HepG2 (cell line): Measurements from ENCODE around the gene ACTA2. TPM values are rescaled to one million over a fixed set of nuclear protein-coding genes. Genes with fewer than 3 reads are reported as not detected.
A peak's percentile ranks its signal among the peaks of the same experiment; 100 is the strongest.

ENCODE experiments used
- CREBL2 ChIP-seq: sonication (generic); formaldehyde crosslinking; IDR thresholded peaks from 2 replicates; pipeline ENCODE4 v1.8.1; 2023; ENCODE audit warnings: missing genetic modification reagents, mild to moderate bottlenecking, borderline replicate concordance
- KDM2A ChIP-seq: sonication (generic); formaldehyde crosslinking; IDR thresholded peaks from 2 replicates; pipeline ENCODE4 v1.4.0; 2020; ENCODE audit warnings: low read depth, missing genetic modification reagents, borderline replicate concordance
- KLF6 ChIP-seq: IDR thresholded peaks from 2 replicates; pipeline ENCODE4 v1.8.0; 2016; ENCODE audit warnings: missing biosample characterization, missing genetic modification reagents
- LCORL ChIP-seq, 2 experiments: fragments of 450-650 bp in 1 of 2; sonication (generic) in 1 of 2; formaldehyde crosslinking in 1 of 2; IDR thresholded peaks; 2 replicates each; pipeline versions ENCODE4 v1.5.0 to v1.6.1; 2017 to 2020; ENCODE audit warnings: antibody characterized with exemption in 1 of 2, missing genetic modification reagents in 1 of 2
- REPIN1 ChIP-seq: sonication (generic); formaldehyde crosslinking; IDR thresholded peaks from 2 replicates; pipeline ENCODE4 v1.8.0; 2022; ENCODE audit warnings: missing genetic modification reagents, low read depth, mild to moderate bottlenecking, borderline replicate concordance
- SRY ChIP-seq: sonication (generic); formaldehyde crosslinking; IDR thresholded peaks from 2 replicates; pipeline ENCODE4 v1.8.0; 2022; ENCODE audit warnings: mild to moderate bottlenecking, missing genetic modification reagents
- TAF1 ChIP-seq: sonication (generic); formaldehyde crosslinking; IDR thresholded peaks from 2 replicates; pipeline ENCODE4 v1.4.0; 2020; ENCODE audit warnings: missing genetic modification reagents
- THRA ChIP-seq: sonication (generic); formaldehyde crosslinking; IDR thresholded peaks from 2 replicates; pipeline ENCODE4 v1.4.0; 2020; ENCODE audit warnings: missing genetic modification reagents, borderline replicate concordance
- ZBTB3 ChIP-seq: sonication (generic); formaldehyde crosslinking; IDR thresholded peaks from 2 replicates; pipeline ENCODE4 v1.4.0; 2020; ENCODE audit warnings: low read depth, mild to moderate bottlenecking, moderate library complexity, missing genetic modification reagents, borderline replicate concordance
- ZC3H4 ChIP-seq: sonication (generic); formaldehyde crosslinking; IDR thresholded peaks from 2 replicates; pipeline ENCODE4 v1.4.0; 2020; ENCODE audit warnings: missing genetic modification reagents, borderline replicate concordance
- ZNF20 ChIP-seq: sonication (generic); formaldehyde crosslinking; IDR thresholded peaks from 2 replicates; pipeline ENCODE4 v1.4.0; 2020; ENCODE audit warnings: mild to moderate bottlenecking, moderate library complexity, missing genetic modification reagents
- ZNF337 ChIP-seq: sonication (generic); formaldehyde crosslinking; IDR thresholded peaks from 2 replicates; pipeline ENCODE4 v1.5.1; 2020; ENCODE audit warnings: missing genetic modification reagents, low read depth, mild to moderate bottlenecking, borderline replicate concordance
- ZNF451 ChIP-seq: sonication (generic); formaldehyde crosslinking; IDR thresholded peaks from 2 replicates; pipeline ENCODE4 v1.5.0; 2020; ENCODE audit warnings: mild to moderate bottlenecking, missing genetic modification reagents
- ZNF576 ChIP-seq: sonication (generic); formaldehyde crosslinking; IDR thresholded peaks from 2 replicates; pipeline ENCODE4 v1.4.0; 2020; ENCODE audit warnings: mild to moderate bottlenecking, missing genetic modification reagents
- ZNF598 ChIP-seq: sonication (generic); formaldehyde crosslinking; IDR thresholded peaks from 2 replicates; pipeline ENCODE4 v1.5.1; 2020; ENCODE audit warnings: mild to moderate bottlenecking, missing genetic modification reagents, borderline replicate concordance
- polyA plus RNA-seq, 8 experiments: library from polyadenylated mRNA; depleted of rRNA in 3 of 8; stranded (reverse) in 7 of 8; unstranded in 1 of 8; fragments of >200 nt; fragmentation: Illumina TruSeq in 4 of 8; extraction: Trizol in 4 of 8; gene quantifications; 2 replicates each; pipeline versions ENCODE4 v1.2.1 to v1.2.3, GENCODE V29; 2011 to 2016; ENCODE audit warnings: low read depth in 4 of 8, missing spikeins in 1 of 8, mixed read lengths in 1 of 8; ENCODE audit not compliant: insufficient read depth in 1 of 8
- total RNA-seq, 5 experiments: library from RNA; depleted of rRNA; stranded (reverse); fragments of >200 nt; fragmentation: Illumina TruSeq; extraction: Trizol; gene quantifications; 2 replicates each; pipeline ENCODE4 v1.2.3, GENCODE V29; 2016; ENCODE audit warnings: low read depth in 1 of 5
- TF ChIP-seq, protein P1 (sequence below): sonication (generic); formaldehyde crosslinking; conservative IDR thresholded peaks from 2 replicates; pipeline ENCODE4 v1.4.0; 2020; ENCODE audit warnings: missing genetic modification reagents
- TF ChIP-seq, protein P2 (sequence below), 2 experiments: sonication (generic) in 1 of 2; formaldehyde crosslinking in 1 of 2; IDR thresholded peaks; 2 replicates each; pipeline versions ENCODE4 v1.4.0 to v1.6.1; 2018 to 2020; ENCODE audit warnings: missing genetic modification reagents in 2 of 2, borderline replicate concordance in 1 of 2, low read depth in 1 of 2, mild to moderate bottlenecking in 1 of 2, missing biosample characterization in 1 of 2
- TF ChIP-seq, protein P3 (sequence below): IDR thresholded peaks from 2 replicates; pipeline ENCODE4 v1.6.1; 2016; ENCODE audit warnings: missing genetic modification reagents, missing compliant biosample characterization
- TF ChIP-seq, protein P4 (sequence below): sonication (generic); formaldehyde crosslinking; IDR thresholded peaks from 2 replicates; pipeline ENCODE4 v1.4.0; 2020; ENCODE audit warnings: missing genetic modification reagents, low read depth, mild to moderate bottlenecking, borderline replicate concordance
- TF ChIP-seq, protein P5 (sequence below): sonication (generic); formaldehyde crosslinking; IDR thresholded peaks from 2 replicates; pipeline ENCODE4 v1.4.0; 2020; ENCODE audit warnings: missing genetic modification reagents

Gene ACTA2
- total and polyA plus RNA-seq, 2 of the 13 experiments (the other 11 are each of a cell fraction or from before 2014, with no cell fraction given) = 21.8 to 59.9 TPM

- TF ChIP-seq, protein P1, sequence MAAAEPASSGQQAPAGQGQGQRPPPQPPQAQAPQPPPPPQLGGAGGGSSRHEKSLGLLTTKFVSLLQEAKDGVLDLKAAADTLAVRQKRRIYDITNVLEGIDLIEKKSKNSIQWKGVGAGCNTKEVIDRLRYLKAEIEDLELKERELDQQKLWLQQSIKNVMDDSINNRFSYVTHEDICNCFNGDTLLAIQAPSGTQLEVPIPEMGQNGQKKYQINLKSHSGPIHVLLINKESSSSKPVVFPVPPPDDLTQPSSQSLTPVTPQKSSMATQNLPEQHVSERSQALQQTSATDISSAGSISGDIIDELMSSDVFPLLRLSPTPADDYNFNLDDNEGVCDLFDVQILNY (CRISPR knock-in tag) = no peak
- TF ChIP-seq, protein P2, sequence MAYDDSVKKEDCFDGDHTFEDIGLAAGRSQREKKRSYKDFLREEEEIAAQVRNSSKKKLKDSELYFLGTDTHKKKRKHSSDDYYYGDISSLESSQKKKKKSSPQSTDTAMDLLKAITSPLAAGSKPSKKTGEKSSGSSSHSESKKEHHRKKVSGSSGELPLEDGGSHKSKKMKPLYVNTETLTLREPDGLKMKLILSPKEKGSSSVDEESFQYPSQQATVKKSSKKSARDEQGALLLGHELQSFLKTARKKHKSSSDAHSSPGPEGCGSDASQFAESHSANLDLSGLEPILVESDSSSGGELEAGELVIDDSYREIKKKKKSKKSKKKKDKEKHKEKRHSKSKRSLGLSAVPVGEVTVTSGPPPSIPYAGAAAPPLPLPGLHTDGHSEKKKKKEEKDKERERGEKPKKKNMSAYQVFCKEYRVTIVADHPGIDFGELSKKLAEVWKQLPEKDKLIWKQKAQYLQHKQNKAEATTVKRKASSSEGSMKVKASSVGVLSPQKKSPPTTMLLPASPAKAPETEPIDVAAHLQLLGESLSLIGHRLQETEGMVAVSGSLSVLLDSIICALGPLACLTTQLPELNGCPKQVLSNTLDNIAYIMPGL (CRISPR knock-in tag; IDR thresholded peaks at IDR 0.05; ENCODE audit: borderline replicate concordance in 1 of 2, low read depth in 1 of 2) = peak in 1 of 2 experiments; percentile 56; a peak in 2 of 4 replicates
- TF ChIP-seq ZNF451 (CRISPR knock-in tag) (0 out of 2 replicates have a peak, but pooled peaks have one; percentile 49), THRA (CRISPR knock-in tag) (0 out of 2 replicates have a peak, but pooled peaks have one; percentile 4), TAF1 (CRISPR knock-in tag) (peak; percentile 40; the same call in 1 of the 2 replicates), SRY (CRISPR knock-in tag) (no peak), KLF6 (CRISPR knock-in tag) (peak; percentile 24), ZBTB3 (0 out of 2 replicates have a peak, but pooled peaks have one; percentile 27), CREBL2 (0 out of 2 replicates have a peak, but pooled peaks have one; percentile 61), ZNF20 (0 out of 2 replicates have a peak, but pooled peaks have one; percentile 7), ZNF576 (CRISPR knock-in tag) (no peak), LCORL (IDR thresholded peaks at IDR 0.05) (no peak), LCORL (CRISPR knock-in tag; IDR thresholded peaks at IDR 0.05) (0 out of 2 replicates have a peak, but pooled peaks have one; percentile 18), REPIN1 (0 out of 2 replicates have a peak, but pooled peaks have one; percentile 7), ZNF337 (CRISPR knock-in tag) (0 out of 2 replicates have a peak, but pooled peaks have one; percentile 34), ZNF598 (CRISPR knock-in tag) (peak; percentile 75; the same call in 1 of the 2 replicates), ZC3H4 (CRISPR knock-in tag) (no peak), KDM2A (CRISPR knock-in tag) (0 out of 2 replicates have a peak, but pooled peaks have one; percentile 5)
- TF ChIP-seq, protein P3, sequence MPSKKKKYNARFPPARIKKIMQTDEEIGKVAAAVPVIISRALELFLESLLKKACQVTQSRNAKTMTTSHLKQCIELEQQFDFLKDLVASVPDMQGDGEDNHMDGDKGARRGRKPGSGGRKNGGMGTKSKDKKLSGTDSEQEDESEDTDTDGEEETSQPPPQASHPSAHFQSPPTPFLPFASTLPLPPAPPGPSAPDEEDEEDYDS (CRISPR knock-in tag) = no peak
- TF ChIP-seq, protein P4, sequence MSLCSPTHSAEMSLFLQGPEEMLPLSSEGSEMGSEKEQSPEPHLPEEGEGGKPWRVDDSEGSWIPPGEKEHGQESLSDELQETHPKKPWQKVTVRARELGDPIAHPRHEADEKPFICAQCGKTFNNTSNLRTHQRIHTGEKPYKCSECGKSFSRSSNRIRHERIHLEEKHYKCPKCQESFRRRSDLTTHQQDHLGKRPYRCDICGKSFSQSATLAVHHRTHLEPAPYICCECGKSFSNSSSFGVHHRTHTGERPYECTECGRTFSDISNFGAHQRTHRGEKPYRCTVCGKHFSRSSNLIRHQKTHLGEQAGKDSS = peak; percentile 59; the same call in 1 of the 2 replicates
- TF ChIP-seq, protein P5, sequence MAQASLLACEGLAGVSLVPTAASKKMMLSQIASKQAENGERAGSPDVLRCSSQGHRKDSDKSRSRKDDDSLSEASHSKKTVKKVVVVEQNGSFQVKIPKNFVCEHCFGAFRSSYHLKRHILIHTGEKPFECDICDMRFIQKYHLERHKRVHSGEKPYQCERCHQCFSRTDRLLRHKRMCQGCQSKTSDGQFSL = no peak
Measured at GRCh38 chr10:88991161-88991898, 38.8 kb upstream of the ACTA2 start (continued).
